IMR-90 (cell line): ENCODE measurements around the gene ADAMTS19. TPM values are rescaled to one million over a fixed set of nuclear protein-coding genes. Genes with fewer than 3 reads are reported as not detected.

ENCODE experiments used
- ATAC-seq: fragments of 200-7000 bp; cut with Tn5 transposase; 2 replicates; pipeline ENCODE4 v1.9.1; 2020; ENCODE audit warnings: low read depth, mild to moderate bottlenecking, moderate library complexity
- BruUV-seq: library from RNA; stranded (reverse); fragments of 400-500 nt; replicated peaks from 2 replicates; lab custom pipeline; 2021; lab: Mats Ljungman, UMichigan
- CTCF ChIA-PET: fragments of 300-600 bp; formaldehyde crosslinking; extraction: SDS; loops from one replicate; lab custom pipeline; 2021; ENCODE audit warnings: antibody characterized with exemption; lab: Yijun Ruan, JAX
- POLR2A ChIA-PET: fragments of 300-600 bp; sonication (Branson Sonifier 250); formaldehyde crosslinking; loops from one replicate; lab custom pipeline; 2022; ENCODE audit warnings: antibody characterized with exemption; ENCODE audit not compliant: unreplicated experiment; lab: Charles Lee
- DNase-seq: peaks from one replicate; pipeline ENCODE4 v3.0.0; 2013
- H2AFZ ChIP-seq: replicated peaks from 2 replicates; pipeline ENCODE3; 2013; ENCODE audit warnings: low read length, mild to moderate bottlenecking; ENCODE audit not compliant: poor library complexity
- H2AK5ac ChIP-seq: 2 replicates; pipeline ENCODE4 v1.6.1; 2013; ENCODE audit warnings: low read depth, low read length, inconsistent platforms
- H2AK9ac ChIP-seq: replicated peaks from 2 replicates; pipeline ENCODE3; 2013; ENCODE audit warnings: mild to moderate bottlenecking, low read depth, low read length, moderate library complexity; ENCODE audit not compliant: poor library complexity
- H2BK120ac ChIP-seq: 2 replicates; pipeline ENCODE4 v1.6.1; 2013; ENCODE audit warnings: low read depth, low read length, inconsistent platforms
- H2BK15ac ChIP-seq: 3 replicates; pipeline ENCODE4 v1.6.1; 2013; ENCODE audit warnings: low read depth, low read length, inconsistent platforms
- H2BK20ac ChIP-seq: 2 replicates; pipeline ENCODE4 v1.6.1; 2013; ENCODE audit warnings: low read depth, mild to moderate bottlenecking, inconsistent platforms, low read length, moderate library complexity
- H2BK5ac ChIP-seq: 2 replicates; pipeline ENCODE4 v1.6.1; 2013; ENCODE audit warnings: mild to moderate bottlenecking, low read depth, low read length, inconsistent platforms; ENCODE audit not compliant: poor library complexity, severe bottlenecking
- H3K14ac ChIP-seq: replicated peaks from 2 replicates; pipeline ENCODE4 v1.6.1; 2013; ENCODE audit warnings: low read depth, low read length, inconsistent platforms
- H3K18ac ChIP-seq: 2 replicates; pipeline ENCODE4 v1.6.1; 2013; ENCODE audit warnings: low read depth, low read length, control low read depth
- H3K23ac ChIP-seq: 2 replicates; pipeline ENCODE4 v1.6.1; 2013; ENCODE audit warnings: low read depth, low read length, inconsistent platforms
- H3K27ac ChIP-seq: 2 replicates; pipeline ENCODE4 v1.5.1; 2013; ENCODE audit warnings: mild to moderate bottlenecking, control low read depth, low read length; ENCODE audit not compliant: insufficient read depth
- H3K27me3 ChIP-seq: 2 replicates; pipeline ENCODE4 v1.6.1; 2013; ENCODE audit warnings: low read length; ENCODE audit not compliant: control insufficient read depth, insufficient read depth
- H3K36me3 ChIP-seq: 2 replicates; pipeline ENCODE4 v1.6.1; 2013; ENCODE audit warnings: low read length, mixed read lengths; ENCODE audit not compliant: control insufficient read depth, insufficient read depth
- H3K4ac ChIP-seq: 2 replicates; pipeline ENCODE4 v1.6.1; 2013; ENCODE audit warnings: low read depth, low read length, inconsistent platforms
- H3K4me1 ChIP-seq: 2 replicates; pipeline ENCODE4 v1.6.1; 2013; ENCODE audit warnings: low read length, mixed read lengths; ENCODE audit not compliant: control insufficient read depth, insufficient read depth
- H3K4me2 ChIP-seq: 2 replicates; pipeline ENCODE4 v1.6.1; 2013; ENCODE audit warnings: low read depth, mild to moderate bottlenecking, control low read depth, low read length, moderate library complexity
- H3K4me3 ChIP-seq: 2 replicates; pipeline ENCODE4 v1.5.1; 2013; ENCODE audit warnings: low read depth, mild to moderate bottlenecking, control low read depth, low read length, moderate library complexity; ENCODE audit not compliant: insufficient read depth
- H3K56ac ChIP-seq: 2 replicates; pipeline ENCODE4 v1.6.1; 2013; ENCODE audit warnings: low read length, inconsistent platforms; ENCODE audit not compliant: insufficient read depth; ENCODE audit errors: extremely low read depth
- H3K79me1 ChIP-seq, 2 experiments: 2 replicates each; pipeline ENCODE4 v1.6.1; 2013; ENCODE audit warnings: low read length in 2 of 2, inconsistent platforms in 1 of 2, low read depth in 1 of 2
- H3K9ac ChIP-seq: 2 replicates; pipeline ENCODE4 v1.6.1; 2013; ENCODE audit warnings: low read depth, low read length, control low read depth
- H3K9me1 ChIP-seq: 2 replicates; pipeline ENCODE4 v1.6.1; 2013; ENCODE audit warnings: low read length, inconsistent platforms; ENCODE audit not compliant: insufficient read depth
- H3K9me3 ChIP-seq: 2 replicates; pipeline ENCODE4 v1.6.1; 2013; ENCODE audit warnings: low read length; ENCODE audit not compliant: control insufficient read depth, insufficient read depth
- H4K20me1 ChIP-seq: 2 replicates; pipeline ENCODE4 v1.6.1; 2013; ENCODE audit warnings: low read length, inconsistent platforms; ENCODE audit not compliant: insufficient read depth
- H4K5ac ChIP-seq: 2 replicates; pipeline ENCODE4 v1.6.1; 2013; ENCODE audit warnings: mild to moderate bottlenecking, low read depth, low read length, control low read depth
- H4K8ac ChIP-seq, 2 experiments: 2 replicates each; pipeline ENCODE4 v1.6.1; 2013; ENCODE audit warnings: low read depth in 2 of 2, low read length in 2 of 2, control low read depth in 1 of 2, inconsistent platforms in 1 of 2
- H4K91ac ChIP-seq: 2 replicates; pipeline ENCODE4 v1.6.1; 2013; ENCODE audit warnings: low read depth, low read length, inconsistent platforms; ENCODE audit not compliant: insufficient read depth
- CHD1 ChIP-seq: IDR thresholded peaks from 2 replicates; pipeline ENCODE4 v1.6.1; 2012; ENCODE audit warnings: low read depth, low read length, improper control_type of control experiment
- MAZ ChIP-seq: IDR thresholded peaks from 2 replicates; pipeline ENCODE4 v1.6.1; 2012; ENCODE audit warnings: low read depth, mild to moderate bottlenecking, low read length, improper control_type of control experiment, moderate library complexity, borderline replicate concordance
- dilution Hi-C: fragments of 300-500 bp; cut with HindIII; formaldehyde crosslinking; loops from one replicate; pipeline ENCODE4 v1.14.3; 2018; ENCODE audit warnings: low sequenced_read_pairs; ENCODE audit not compliant: unreplicated experiment
- in situ Hi-C: fragments of 300-500 bp; cut with MboI; formaldehyde crosslinking; loops from 3 replicates; pipeline ENCODE4 v1.14.3; 2019; ENCODE audit warnings: low sequenced_read_pairs, inconsistent platforms, mixed read lengths
- intact Hi-C: fragments of 100-400 bp; cut with micrococcal nuclease; formaldehyde crosslinking; loops from 2 replicates; pipeline ENCODE4 v1.10.0; 2022
- polyA plus RNA-seq, 3 experiments: library from polyadenylated mRNA; depleted of rRNA; stranded (reverse); fragments of >200 nt; gene quantifications; 2 replicates each; pipeline ENCODE4 v1.2.3, GENCODE V29; 2012; ENCODE audit warnings: low replicate concordance in 1 of 3
- total RNA-seq: library from RNA; depleted of rRNA; stranded (reverse); fragments of >200 nt; gene quantifications from 2 replicates; pipeline ENCODE4 v1.2.3, GENCODE V29; 2012

The ADAMTS19 gene
- total and polyA plus RNA-seq, 2 of the 4 experiments (the other 2 are of a cell fraction): under 0.01 to 0.17 TPM

DNA sequence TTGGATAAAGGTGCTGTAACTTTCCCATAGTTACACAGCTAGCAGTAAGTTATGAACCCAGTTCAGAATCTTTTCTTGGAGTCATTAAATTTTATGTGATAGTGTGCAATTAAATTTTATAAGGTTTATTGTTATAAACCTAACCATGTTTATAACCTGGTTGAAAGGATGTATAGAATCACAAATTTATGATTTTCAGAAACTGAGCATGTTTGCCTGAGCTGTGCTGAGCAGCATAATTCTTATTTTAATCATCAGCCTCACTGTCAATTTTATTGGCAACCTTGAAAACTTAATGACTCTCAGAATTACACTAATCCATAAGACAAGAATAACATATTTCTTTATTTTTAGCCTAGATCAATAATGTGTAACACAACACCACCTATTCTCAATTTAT, 46.9 kb downstream of the ADAMTS19 start:
- H2AK5ac ChIP-seq: no peak overlapping the region
- H3K4me3 ChIP-seq: no peak overlapping the region
- no peak for DNase-seq
- no peaks in the 10 kb centered on the region for H4K20me1 ChIP-seq
- no TSS peak for BruUV-seq
- no peak overlapping the region for H2BK20ac ChIP-seq
- TF ChIP-seq MAZ (no peak), CHD1 (no peak)
- H2BK120ac ChIP-seq: no peak overlapping the region
- H2BK5ac ChIP-seq: no peak overlapping the region
- intact Hi-C loops (no loop called here), dilution Hi-C loops (no loop called here), in situ Hi-C loops (no loop called here)
- no peak overlapping the region for H3K4ac ChIP-seq
- no peaks in the 10 kb centered on the region for H3K27me3 ChIP-seq
- H2BK15ac ChIP-seq: no peak overlapping the region
- ChIA-PET POLR2A (no interaction called here), CTCF (no interaction called here)
- no peaks in the 10 kb centered on the region for H3K4me1 ChIP-seq
- no peak overlapping the region for H4K5ac ChIP-seq
- H3K27ac ChIP-seq: no peak overlapping the region
- no peaks in the 10 kb centered on the region for H3K36me3 ChIP-seq
- H4K8ac ChIP-seq: no peak overlapping the region
- H3K79me1 ChIP-seq: no peaks in the 10 kb centered on the region
- H3K4me2 ChIP-seq: no peak overlapping the region
- no peak overlapping the region for H3K56ac ChIP-seq
- H3K18ac ChIP-seq: no peak overlapping the region
- H4K91ac ChIP-seq: no peak overlapping the region
- no peak for ATAC-seq
- no peak overlapping the region for H3K14ac ChIP-seq
- H3K9me3 ChIP-seq: no peaks in the 10 kb centered on the region
- no peak overlapping the region for H2AFZ ChIP-seq
- H3K9me1 ChIP-seq: no peaks in the 10 kb centered on the region
- H3K23ac ChIP-seq: no peak overlapping the region
- no peak overlapping the region for H2AK9ac ChIP-seq
- H3K9ac ChIP-seq: no peak overlapping the region
